H9 (cell line): ENCODE measurements around the gene USH2A. TPM values are rescaled to one million over a fixed set of nuclear protein-coding genes. Genes with fewer than 3 reads are reported as not detected.

Experiments
- DNase-seq: peaks from one replicate; pipeline ENCODE4 v3.0.0-alpha.2; 2017
- H2AFZ ChIP-seq: one replicate; pipeline ENCODE4 v1.6.1; 2013; ENCODE audit warnings: mild to moderate bottlenecking, low read length, control low read depth, moderate library complexity
- H2AK5ac ChIP-seq: 2 replicates; pipeline ENCODE4 v1.6.1; 2013; ENCODE audit warnings: low read length, control low read depth, mixed read lengths; ENCODE audit not compliant: insufficient read length
- H2BK120ac ChIP-seq: one replicate; pipeline ENCODE4 v1.6.1; 2013; ENCODE audit warnings: low read depth, mild to moderate bottlenecking, low read length, control low read depth, inconsistent platforms; ENCODE audit not compliant: poor library complexity, severe bottlenecking
- H2BK12ac ChIP-seq: 2 replicates; pipeline ENCODE4 v1.6.1; 2013; ENCODE audit warnings: low read length, control low read depth, mixed read lengths, low read depth; ENCODE audit not compliant: insufficient read length
- H2BK15ac ChIP-seq: 2 replicates; pipeline ENCODE4 v1.6.1; 2013; ENCODE audit warnings: low read depth, low read length, control low read depth
- H2BK20ac ChIP-seq: one replicate; pipeline ENCODE4 v1.6.1; 2013; ENCODE audit warnings: low read depth, mild to moderate bottlenecking, low read length, control low read depth, inconsistent platforms; ENCODE audit not compliant: poor library complexity, severe bottlenecking
- H2BK5ac ChIP-seq: 2 replicates; pipeline ENCODE4 v1.6.1; 2013; ENCODE audit warnings: low read length, control low read depth, mixed read lengths; ENCODE audit not compliant: insufficient read length
- H3K14ac ChIP-seq: 2 replicates; pipeline ENCODE4 v1.6.1; 2013; ENCODE audit warnings: low read length, control low read depth; ENCODE audit not compliant: insufficient read depth
- H3K18ac ChIP-seq: 2 replicates; pipeline ENCODE4 v1.6.1; 2013; ENCODE audit warnings: low read depth, mild to moderate bottlenecking, mixed read lengths, low read length, control low read depth; ENCODE audit not compliant: insufficient read length
- H3K23ac ChIP-seq: 2 replicates; pipeline ENCODE4 v1.6.1; 2013; ENCODE audit warnings: low read length, control low read depth, mixed read lengths, low read depth; ENCODE audit not compliant: insufficient read length
- H3K23me2 ChIP-seq: 2 replicates; pipeline ENCODE4 v1.6.1; 2013; ENCODE audit warnings: low read depth, mild to moderate bottlenecking, mixed read lengths, low read length, control low read depth; ENCODE audit not compliant: insufficient read length, poor library complexity, severe bottlenecking
- H3K27ac ChIP-seq: 2 replicates; pipeline ENCODE4 v1.5.1; 2013; ENCODE audit warnings: low read length, control low read depth, mixed read lengths, low read depth; ENCODE audit not compliant: insufficient read length
- H3K27me3 ChIP-seq: 2 replicates; pipeline ENCODE4 v1.6.1; 2013; ENCODE audit warnings: low read length, control low read depth, inconsistent platforms; ENCODE audit not compliant: insufficient read depth
- H3K4ac ChIP-seq: 2 replicates; pipeline ENCODE4 v1.6.1; 2013; ENCODE audit warnings: low read depth, mild to moderate bottlenecking, control low read depth, inconsistent platforms, low read length, moderate library complexity
- H3K4me1 ChIP-seq: 2 replicates; pipeline ENCODE4 v1.6.1; 2013; ENCODE audit warnings: low read length, control low read depth, inconsistent platforms; ENCODE audit not compliant: insufficient read depth
- H3K4me2 ChIP-seq: 2 replicates; pipeline ENCODE4 v1.6.1; 2013; ENCODE audit warnings: low read length, control low read depth, mixed read lengths; ENCODE audit not compliant: insufficient read length, insufficient read depth
- H3K56ac ChIP-seq: 2 replicates; pipeline ENCODE4 v1.6.1; 2013; ENCODE audit warnings: low read depth, mild to moderate bottlenecking, mixed read lengths, low read length, control low read depth; ENCODE audit not compliant: insufficient read length
- H3K79me1 ChIP-seq: 2 replicates; pipeline ENCODE4 v1.6.1; 2013; ENCODE audit warnings: low read depth, mild to moderate bottlenecking, moderate library complexity, low read length, control low read depth, inconsistent platforms; ENCODE audit not compliant: insufficient read depth, poor library complexity, severe bottlenecking
- H3K79me2 ChIP-seq: 2 replicates; pipeline ENCODE4 v1.6.1; 2013; ENCODE audit warnings: low read length, control low read depth, inconsistent platforms; ENCODE audit not compliant: insufficient read depth
- H3K9ac ChIP-seq: 2 replicates; pipeline ENCODE4 v1.6.1; 2013; ENCODE audit warnings: low read length, control low read depth, mixed read lengths; ENCODE audit not compliant: insufficient read length; ENCODE audit errors: extremely low read depth
- H3K9me3 ChIP-seq: one replicate; pipeline ENCODE4 v1.6.1; 2013; ENCODE audit warnings: low read depth, low read length, inconsistent platforms; ENCODE audit not compliant: control insufficient read depth
- H3T11ph ChIP-seq: one replicate; pipeline ENCODE4 v1.6.1; 2013; ENCODE audit warnings: mild to moderate bottlenecking, low read length, control low read depth, inconsistent platforms
- H4K20me1 ChIP-seq: one replicate; pipeline ENCODE4 v1.6.1; 2013; ENCODE audit not compliant: control insufficient read depth, insufficient read length, insufficient read depth
- H4K5ac ChIP-seq: 2 replicates; pipeline ENCODE4 v1.6.1; 2013; ENCODE audit warnings: low read depth, mild to moderate bottlenecking, mixed read lengths, low read length, control low read depth; ENCODE audit not compliant: insufficient read length
- H4K8ac ChIP-seq: replicated peaks from 2 replicates; pipeline ENCODE4 v1.6.1; 2013; ENCODE audit warnings: low read length, control low read depth, mixed read lengths, low read depth; ENCODE audit not compliant: insufficient read length
- H4K91ac ChIP-seq: 2 replicates; pipeline ENCODE4 v1.6.1; 2013; ENCODE audit warnings: low read depth, mild to moderate bottlenecking, moderate library complexity, mixed read lengths, low read length, control low read depth; ENCODE audit not compliant: insufficient read length
- H3K27ac Mint-ChIP-seq, 3 experiments: 2 replicates in 2 of 3; 3 replicates in 1 of 3; pipeline ENCODE4 v1.8.0; 2020 to 2021; ENCODE audit warnings: mixed read lengths in 3 of 3, mild to moderate bottlenecking in 1 of 3, moderate library complexity in 1 of 3
- H3K27me3 Mint-ChIP-seq: 2 replicates; pipeline ENCODE4 v1.8.0; 2021; ENCODE audit warnings: low read depth, mild to moderate bottlenecking, moderate library complexity, mixed read lengths
- H3K36me3 Mint-ChIP-seq, 3 experiments: 2 replicates in 2 of 3; 3 replicates in 1 of 3; pipeline ENCODE4 v1.8.0; 2020 to 2021; ENCODE audit warnings: low read depth in 3 of 3, mixed read lengths in 3 of 3; ENCODE audit not compliant: insufficient read depth in 1 of 3
- H3K4me1 Mint-ChIP-seq, 2 experiments: 2 replicates each; pipeline ENCODE4 v1.8.0; 2020; ENCODE audit warnings: mixed read lengths in 2 of 2
- H3K4me3 Mint-ChIP-seq, 2 experiments: 2 replicates in 1 of 2; 3 replicates in 1 of 2; pipeline ENCODE4 v1.8.0; 2020 to 2021; ENCODE audit warnings: mild to moderate bottlenecking in 2 of 2, mixed read lengths in 2 of 2, moderate library complexity in 1 of 2
- H3K9me3 Mint-ChIP-seq, 2 experiments: 2 replicates in 1 of 2; 3 replicates in 1 of 2; pipeline ENCODE4 v1.8.0; 2020; ENCODE audit warnings: mild to moderate bottlenecking in 2 of 2, mixed read lengths in 2 of 2, moderate library complexity in 1 of 2
- CTCF ChIP-seq: fragments of 200-600 bp; sonication (generic); conservative IDR thresholded peaks from 3 replicates; pipeline ENCODE4 v1.8.0; 2021; ENCODE audit warnings: antibody characterized with exemption, mild to moderate bottlenecking
- WGBS: extraction: QIAGEN DNeasy Blood & Tissue Kit; methylation state at CpG from one replicate; pipeline ENCODE4 v1.1.7; 2013; ENCODE audit warnings: missing lambda C conversion rate, low lambda C conversion rate, mixed read lengths; ENCODE audit not compliant: insufficient read length; ENCODE audit errors: extremely low coverage; 5-methylcytosine and 5-hydroxymethylcytosine counted together
- total RNA-seq: library from RNA; stranded (reverse); gene quantifications from 2 replicates; pipeline ENCODE4 v1.2.1, GENCODE V29; 2021

Gene USH2A
- total RNA-seq, 1 experiment from 2014 or later: 0.11 TPM

DNA sequence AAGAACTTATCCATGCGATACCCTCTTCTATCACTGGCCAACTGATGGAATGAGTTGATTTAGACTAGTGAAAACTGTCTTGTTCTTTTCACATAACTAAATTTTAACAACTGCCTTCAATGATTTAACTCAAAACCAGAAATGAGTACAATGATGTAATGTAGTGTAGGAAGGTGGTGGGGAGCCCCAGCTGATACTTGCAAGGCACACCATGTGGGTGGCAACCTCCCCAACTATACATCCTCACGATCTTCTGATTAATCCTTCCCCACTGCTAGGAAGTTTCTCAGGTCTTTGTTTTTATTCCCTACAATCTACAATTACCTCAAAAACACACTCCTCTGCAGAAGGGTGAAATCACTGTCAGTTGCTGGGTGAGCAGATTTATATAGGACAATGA, 755.5 kb downstream of the USH2A start:
- Histone ChIP-seq H3K4ac (no peak overlapping the region), H3K4me1 (peaks cover 5% of the 10 kb centered on the region), H4K91ac (no peak overlapping the region), H2BK15ac (no peak overlapping the region), H3K23ac (no peak overlapping the region), H3K79me1 (no peaks in the 10 kb centered on the region), H2BK120ac (no peak overlapping the region), H4K5ac (no peak overlapping the region), H2BK5ac (no peak overlapping the region), H3K4me2 (no peak overlapping the region), H4K20me1 (no peaks in the 10 kb centered on the region), H3K14ac (no peak overlapping the region), H3K9ac (no peak overlapping the region), H2BK12ac (no peak overlapping the region), H2AK5ac (no peak overlapping the region), H3K27ac (no peak overlapping the region), H4K8ac (no peak overlapping the region), H3K18ac (no peak overlapping the region), H2BK20ac (no peak overlapping the region), H3K27me3 (no peaks in the 10 kb centered on the region), H2AFZ (no peak overlapping the region), H3T11ph (no peak overlapping the region), H3K79me2 (no peaks in the 10 kb centered on the region), H3K9me3 (no peaks in the 10 kb centered on the region), H3K56ac (no peak overlapping the region), H3K23me2 (no peaks in the 10 kb centered on the region)
- no peak overlapping the region for H3K27ac Mint-ChIP-seq
- no peak for TF ChIP-seq CTCF
- H3K4me3 Mint-ChIP-seq: no peak overlapping the region
- no peaks in the 10 kb centered on the region for H3K27me3 Mint-ChIP-seq
- DNase-seq: no peak
- peaks cover 0 to 2% of the 10 kb centered on the region in 2 experiments; a peak in 1 of 5 replicates for H3K9me3 Mint-ChIP-seq
- no peaks in the 10 kb centered on the region for H3K36me3 Mint-ChIP-seq
- no CpG with 5 or more reads among the region's 2 CpGs for WGBS
- H3K4me1 Mint-ChIP-seq: peaks cover 32 to 36% of the 10 kb centered on the region in 2 experiments
